NOMO-1 (cell line): Measurements from ENCODE around the gene OR1I1.
"Not testable (repeated sequence)": the region's sequence is repeated elsewhere in the genome, so short reads cannot be mapped to it uniquely, and the experiment has no call there.

Experiments
- DNase-seq, 2 experiments: peaks; one replicate each; lab custom pipeline; 2025; ENCODE audit not compliant: unreplicated experiment in 2 of 2; lab: John Stamatoyannopoulos, UW

Gene OR1I1, protein sequence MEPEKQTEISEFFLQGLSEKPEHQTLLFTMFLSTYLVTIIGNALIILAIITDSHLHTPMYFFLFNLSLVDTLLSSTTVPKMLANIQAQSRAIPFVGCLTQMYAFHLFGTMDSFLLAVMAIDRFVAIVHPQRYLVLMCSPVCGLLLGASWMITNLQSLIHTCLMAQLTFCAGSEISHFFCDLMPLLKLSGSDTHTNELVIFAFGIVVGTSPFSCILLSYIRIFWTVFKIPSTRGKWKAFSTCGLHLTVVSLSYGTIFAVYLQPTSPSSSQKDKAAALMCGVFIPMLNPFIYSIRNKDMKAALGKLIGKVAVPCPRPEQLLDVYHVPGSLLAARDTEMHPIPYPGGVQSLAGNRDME

DNA sequence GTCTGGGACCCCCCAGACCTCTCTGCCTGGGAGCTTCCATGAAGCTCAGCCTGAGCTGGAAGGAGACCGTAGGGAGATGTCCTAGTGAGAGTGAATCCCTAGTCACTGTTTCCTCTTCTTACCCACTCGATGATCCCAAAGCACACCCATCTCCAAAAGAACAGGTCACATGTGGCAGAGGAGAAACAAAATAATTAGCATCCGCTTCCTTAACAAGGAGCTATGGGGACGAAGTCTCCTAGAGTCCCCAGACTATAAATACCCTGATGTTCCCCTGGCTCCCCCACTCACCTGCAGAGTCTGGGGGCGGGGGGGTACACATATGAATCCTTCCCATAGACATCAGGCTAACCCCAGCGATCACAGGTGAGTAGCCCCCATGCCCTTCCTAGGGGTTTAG is at the start of gene OR1I1:
TSS of gene OR1I1 (plus strand) at position 301 of the 400 bp plus-strand sequence. CDS start 4,855 bp downstream, outside the sequence.
- DNase-seq: no peak

GRCh38 chr19:15035795-15036311 is 46.2 kb upstream of the OR1I1 start:
- DNase-seq: no peak

GRCh38 chr19:15037586-15037985 is 44.4 kb upstream of the OR1I1 start:
- no peak for DNase-seq

DNA sequence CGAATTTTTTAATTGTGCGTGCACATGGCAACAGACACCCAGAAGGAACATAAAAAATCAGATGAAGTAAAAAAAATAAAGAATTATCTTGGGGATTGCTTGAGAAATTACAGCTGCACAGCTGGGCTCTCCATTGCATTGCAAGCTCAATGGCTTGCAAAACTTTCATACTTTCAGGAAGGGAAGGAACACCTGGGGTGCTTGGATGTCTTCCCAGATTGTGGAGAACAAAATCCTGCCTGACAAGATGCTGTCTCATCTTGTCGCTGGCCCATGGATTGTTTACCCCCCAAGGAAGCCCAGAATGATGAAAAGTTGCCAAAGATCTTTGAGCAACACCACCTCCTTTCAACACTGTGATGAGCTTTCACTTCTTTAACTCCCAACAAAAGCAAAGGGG is 43.7 kb upstream of the OR1I1 start:
- DNase-seq: no peak

- DNase-seq: no peak
Observed at GRCh38 chr19:15042003-15042402, 40.0 kb upstream of the OR1I1 start.

DNA sequence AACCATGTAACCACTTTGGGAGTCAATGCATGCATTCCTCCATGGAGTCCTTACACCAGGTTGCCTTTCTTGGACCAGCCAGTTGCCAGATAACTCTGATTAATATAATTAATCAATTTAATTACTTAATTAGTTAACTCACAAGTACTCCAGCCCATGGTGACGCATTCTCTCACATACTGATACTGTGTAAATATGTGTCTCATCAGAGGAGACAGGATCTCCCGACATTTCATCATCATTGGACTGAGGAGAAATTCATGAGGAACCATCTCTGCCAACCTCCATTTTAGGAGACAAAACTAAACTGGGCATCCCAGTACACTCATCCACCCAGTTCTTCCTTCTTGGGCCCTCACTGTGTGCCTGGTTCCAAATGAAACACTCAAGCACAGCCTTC is 39.2 kb upstream of the OR1I1 start:
- DNase-seq: no peak

GRCh38 chr19:15045506-15045905 is 36.5 kb upstream of the OR1I1 start:
- DNase-seq: no peak

GRCh38 chr19:15047680-15048079 is 34.3 kb upstream of the OR1I1 start:
- DNase-seq: no peak

DNA sequence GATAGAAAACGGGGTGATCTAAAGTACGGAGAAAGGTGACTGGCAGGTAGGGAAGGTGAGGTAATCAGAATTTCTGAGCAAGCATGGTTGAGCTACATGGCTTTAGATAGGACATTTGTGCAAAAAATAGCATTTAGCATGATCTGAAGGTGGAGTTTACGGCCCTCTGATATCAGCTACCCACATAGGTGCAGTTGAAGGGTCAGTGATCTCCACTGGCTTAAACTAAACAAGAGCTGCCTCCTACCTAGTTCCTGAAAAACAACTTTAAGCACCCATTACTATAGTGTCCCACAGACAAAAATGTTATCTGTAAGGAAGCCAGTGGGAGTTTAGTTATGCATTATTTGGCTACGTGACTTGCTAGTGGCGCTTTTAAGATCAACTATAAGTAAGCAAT is 33.9 kb upstream of the OR1I1 start:
- no peak for DNase-seq

- DNase-seq: no peak
Observed at GRCh38 chr19:15048885-15049541, 33.0 kb upstream of the OR1I1 start, which contains the start of gene CASP14. Gene CASP14, plus strand, starts transcription at chr19:15049480. Its CDS starts 2,772 bp downstream, at chr19:15052252.

GRCh38 chr19:15050639-15051038 is 31.4 kb upstream of the OR1I1 start:
- DNase-seq: no peak

DNA sequence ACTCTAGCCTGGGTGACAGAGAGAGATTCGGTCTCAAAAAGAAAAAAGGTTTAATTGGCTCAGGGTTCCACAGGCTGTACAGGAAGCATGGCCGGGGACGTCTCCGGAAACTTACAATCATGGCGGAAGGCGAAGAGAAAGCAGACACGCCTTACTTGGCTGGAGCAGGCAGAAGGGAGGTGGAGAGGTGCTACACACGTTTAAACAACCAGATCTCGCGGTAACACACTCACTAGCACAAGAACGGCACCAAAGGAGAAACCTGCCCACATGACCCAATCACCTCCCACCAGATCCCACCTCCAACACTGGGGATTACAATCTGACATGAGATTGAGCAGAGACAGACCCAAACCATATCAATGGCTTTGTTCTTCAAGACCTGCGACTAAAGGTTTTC is 20.0 kb upstream of the OR1I1 start:
- DNase-seq: no peak

DNA sequence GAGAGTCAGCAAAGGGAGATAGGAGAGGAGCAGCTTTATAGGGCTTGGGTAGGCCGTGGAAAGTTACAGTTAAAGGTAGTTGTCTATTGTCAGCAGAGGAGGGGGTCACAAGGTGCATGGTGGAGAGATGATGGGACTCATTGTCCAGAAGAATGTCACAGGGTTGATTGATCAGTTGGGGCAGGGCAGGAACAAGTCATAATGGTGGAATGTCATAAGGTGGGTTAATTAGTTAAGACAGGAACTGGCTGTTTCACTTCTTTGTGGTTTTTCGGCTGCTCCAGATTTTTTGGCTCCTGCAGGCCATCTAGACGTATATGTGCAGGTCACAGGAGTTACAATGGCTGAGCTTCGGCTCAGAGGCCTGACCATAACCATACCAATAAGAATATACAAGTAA is 11.6 kb upstream of the OR1I1 start:
- not testable (repeated sequence) for DNase-seq

DNA sequence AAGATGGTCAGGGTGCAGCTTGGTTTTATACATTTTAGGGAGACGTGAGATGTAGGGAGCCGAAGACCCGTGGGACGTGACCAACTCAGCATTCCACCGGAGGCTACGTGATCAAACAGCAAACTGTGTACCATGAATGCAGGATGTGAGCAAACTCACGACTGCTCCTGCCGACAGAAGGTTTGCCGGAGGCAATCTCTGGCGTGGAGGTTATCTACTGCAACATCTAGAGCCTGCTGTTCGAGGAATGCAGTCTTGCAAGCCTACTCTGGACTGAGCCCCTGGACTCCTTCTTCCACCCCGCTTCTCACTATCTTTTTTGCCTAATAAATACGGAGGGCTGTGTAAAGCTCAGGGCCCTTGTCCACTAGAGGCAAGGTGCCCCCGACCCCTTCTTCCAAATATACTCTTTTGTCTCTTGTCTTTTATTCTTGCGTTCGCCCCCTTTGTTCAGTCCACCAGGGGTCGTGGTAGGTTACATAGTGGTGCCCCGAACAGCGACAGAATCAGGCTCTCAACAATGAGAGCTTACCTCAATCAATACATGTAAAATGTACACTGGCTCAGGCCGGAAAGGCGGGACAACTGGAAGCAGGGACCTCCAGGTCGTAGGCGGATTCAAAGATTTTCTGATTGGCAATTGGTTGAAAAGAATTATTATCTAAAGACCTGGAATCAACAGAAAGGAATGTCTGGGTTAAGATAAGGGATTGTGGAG is 8.9 kb upstream of the OR1I1 start:
- DNase-seq: no peak

DNA sequence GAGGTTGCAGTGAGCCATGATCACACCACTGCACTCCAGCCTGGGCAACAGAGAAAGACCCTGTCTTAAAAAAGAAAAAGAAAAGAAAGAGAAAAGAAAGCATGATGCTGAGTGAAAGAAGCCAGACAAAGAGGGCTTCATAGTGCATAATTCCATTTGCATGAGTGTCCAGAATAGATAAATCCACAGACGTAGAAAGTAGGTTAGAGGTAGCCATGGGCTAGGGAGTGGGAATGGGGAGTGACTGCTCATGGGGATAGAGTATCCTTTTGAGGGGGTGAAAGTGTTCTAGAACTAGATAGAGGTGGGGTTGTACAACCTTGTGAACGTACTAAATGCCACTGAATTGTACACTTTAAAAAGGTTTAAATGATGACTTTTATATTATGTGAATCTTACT is 7.6 kb upstream of the OR1I1 start:
- DNase-seq: no peak

DNA sequence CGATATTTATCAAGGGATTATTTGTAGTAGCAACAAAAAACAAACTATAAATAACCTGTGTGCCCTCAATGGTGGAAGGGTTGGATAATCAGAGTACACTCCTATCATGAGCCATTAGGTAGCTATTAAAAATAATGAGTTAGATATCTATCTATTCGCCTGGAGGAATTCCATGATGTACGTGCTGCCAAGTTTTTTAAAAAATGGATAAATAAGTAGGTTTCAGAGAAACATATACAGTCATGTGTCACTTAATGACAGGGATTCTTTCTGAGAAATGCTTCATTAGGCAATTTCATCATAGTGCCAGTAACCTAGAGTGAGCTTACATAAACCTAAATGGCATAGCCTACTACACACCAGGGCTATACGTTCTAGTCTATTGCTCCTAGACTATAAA is 6.2 kb upstream of the OR1I1 start:
- no peak for DNase-seq

DNA sequence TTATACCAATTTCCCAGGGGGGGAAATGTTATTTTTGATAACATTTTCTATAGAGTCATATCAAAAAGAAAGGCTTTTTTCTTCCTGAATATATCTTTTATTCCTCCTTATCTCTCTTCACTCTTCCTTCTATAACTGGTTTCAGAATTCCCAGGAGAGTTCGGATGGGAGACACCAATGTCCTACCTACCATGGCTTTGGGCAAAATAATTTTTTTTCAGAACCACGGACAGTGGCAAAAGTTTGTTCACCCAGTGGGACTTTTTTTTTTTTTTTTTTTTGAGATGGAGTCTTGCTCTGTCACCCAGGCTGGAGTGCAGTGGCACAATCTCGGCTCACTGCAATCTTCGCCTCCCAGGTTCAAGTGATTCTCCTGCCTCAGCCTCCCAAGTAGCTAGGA is 2.0 kb upstream of the OR1I1 start:
- not testable (repeated sequence) for DNase-seq

- no peak for DNase-seq
Observed at GRCh38 chr19:15087182-15087581, 5.2 kb downstream of the OR1I1 start.

DNA sequence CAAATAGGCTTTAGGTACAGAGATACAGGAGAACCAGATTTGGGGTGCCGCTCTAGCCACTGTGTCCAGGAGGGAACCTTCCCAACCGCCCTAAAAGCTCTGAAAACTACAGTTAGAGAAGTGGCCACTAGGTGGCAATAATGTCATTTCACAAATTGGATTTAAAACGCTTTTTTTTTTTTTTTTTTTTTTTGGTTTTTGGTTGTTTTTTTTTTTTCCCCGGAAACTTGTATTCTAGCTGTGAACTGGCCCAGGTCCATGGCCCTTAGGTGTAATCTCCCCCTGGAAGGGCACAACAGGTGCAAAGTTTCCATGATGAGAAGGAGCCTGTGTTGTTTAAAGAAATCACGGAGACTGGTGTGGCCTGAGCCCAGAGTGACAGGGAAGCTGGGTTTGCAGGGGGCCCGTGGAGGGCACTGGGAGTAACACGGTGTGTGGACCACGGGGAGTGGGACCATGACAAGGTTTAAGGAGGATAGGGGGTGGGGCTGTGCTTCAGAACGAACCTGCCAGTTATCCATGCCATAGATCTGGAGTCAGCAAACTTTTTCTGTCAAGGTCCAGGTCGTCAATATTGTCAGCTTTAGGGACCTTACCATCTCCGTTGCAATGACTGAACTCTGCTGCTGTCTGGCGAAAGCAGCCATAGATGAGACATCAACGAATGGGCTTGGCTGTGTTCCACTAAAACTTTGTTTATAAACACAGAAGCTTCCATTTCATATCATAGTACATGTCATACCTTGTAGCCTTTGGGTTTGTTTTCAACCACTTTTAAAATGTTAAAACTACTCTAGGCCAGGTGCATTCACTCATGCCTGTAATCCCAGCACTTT is 10.1 kb downstream of the OR1I1 start:
- peak; percentile 55 to 60 for DNase-seq

DNA sequence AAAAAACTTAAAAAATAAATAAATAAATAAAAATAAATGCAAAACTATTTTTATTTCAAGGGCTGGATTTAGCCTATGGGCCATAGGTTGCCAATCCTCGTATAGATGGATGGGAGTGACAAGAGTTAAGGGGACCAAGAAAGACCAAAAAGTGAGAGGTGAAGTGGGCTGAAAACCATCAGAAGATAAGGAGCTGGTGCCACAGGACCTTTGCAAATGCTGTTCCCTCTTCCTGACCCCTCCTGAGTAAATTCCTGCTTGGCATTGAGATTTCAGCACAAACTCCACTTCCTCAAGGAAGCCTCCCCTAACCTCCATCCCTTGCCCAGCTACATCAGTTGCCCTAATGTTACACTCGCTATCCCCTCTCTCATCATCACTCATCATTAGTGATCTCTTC is 11.0 kb downstream of the OR1I1 start:
- DNase-seq: no peak

DNA sequence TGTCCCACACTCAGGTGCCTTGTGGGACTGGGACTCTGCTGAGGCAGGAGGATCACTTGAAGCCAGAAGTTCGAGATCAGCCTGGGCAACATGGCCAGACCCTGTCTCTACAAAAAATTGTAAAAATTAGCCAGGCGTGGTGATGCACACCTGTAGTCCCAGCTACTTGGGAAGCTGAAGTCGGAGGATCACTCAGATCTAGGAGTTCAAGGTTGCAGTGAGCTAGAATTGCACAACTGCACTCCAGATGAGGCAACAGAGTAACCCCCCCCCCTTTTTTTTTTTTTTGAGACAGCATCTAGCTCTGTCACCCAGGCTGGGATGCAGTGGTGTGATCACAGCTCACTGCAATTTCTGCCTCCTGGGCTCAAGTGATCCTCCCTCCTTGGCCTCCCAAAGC is 14.2 kb downstream of the OR1I1 start:
- no peak for DNase-seq
